Amygdala (tissue), 56 donors: ENCODE data around the gene MLF2.

Experiments
- DNase-seq, 56 donors: peaks; one replicate each; lab custom pipeline; 2025; lab: John Stamatoyannopoulos, UW

Gene MLF2, protein sequence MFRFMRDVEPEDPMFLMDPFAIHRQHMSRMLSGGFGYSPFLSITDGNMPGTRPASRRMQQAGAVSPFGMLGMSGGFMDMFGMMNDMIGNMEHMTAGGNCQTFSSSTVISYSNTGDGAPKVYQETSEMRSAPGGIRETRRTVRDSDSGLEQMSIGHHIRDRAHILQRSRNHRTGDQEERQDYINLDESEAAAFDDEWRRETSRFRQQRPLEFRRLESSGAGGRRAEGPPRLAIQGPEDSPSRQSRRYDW

GRCh38 chr12:6752921-6753771, at the start of gene MLF2:
TSS of gene MLF2 (minus strand) at chr12:6753141. CDS start at chr12:6752334, 807 bp downstream.
- peak; percentile 68 to 97 (median 92) for DNase-seq

GRCh38 chr12:6799147-6799546, 46.2 kb upstream of the MLF2 start:
- no peak for DNase-seq

GRCh38 chr12:6796576-6796975, 43.6 kb upstream of the MLF2 start:
- no peak for DNase-seq

DNA sequence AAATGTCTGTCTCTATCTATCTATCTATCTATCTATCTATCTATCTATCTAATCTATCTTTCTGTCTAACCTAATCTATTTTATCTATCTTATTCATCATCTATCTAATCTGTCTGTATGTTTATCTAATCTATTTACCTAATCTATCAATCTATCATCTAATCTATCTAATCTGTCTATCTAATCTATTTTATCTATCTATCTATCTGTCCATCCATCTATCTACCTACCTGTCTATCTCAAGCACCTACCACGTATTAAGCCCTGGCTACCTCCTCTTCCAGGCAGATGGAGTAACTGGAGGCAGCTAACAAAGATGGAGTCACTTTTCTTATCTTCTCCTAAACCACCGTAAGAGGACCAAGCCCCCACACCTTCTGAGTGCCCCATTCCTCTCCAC, 42.1 kb upstream of the MLF2 start:
- DNase-seq, result no peak

GRCh38 chr12:6792522-6793201, 39.7 kb upstream of the MLF2 start:
- DNase-seq, result peak in 21 of 56 donors; percentile 10 to 52 (median 25)

GRCh38 chr12:6791931-6792520, 39.1 kb upstream of the MLF2 start:
- no peak for DNase-seq

GRCh38 chr12:6790496-6791150, 37.7 kb upstream of the MLF2 start:
- no peak for DNase-seq

DNA sequence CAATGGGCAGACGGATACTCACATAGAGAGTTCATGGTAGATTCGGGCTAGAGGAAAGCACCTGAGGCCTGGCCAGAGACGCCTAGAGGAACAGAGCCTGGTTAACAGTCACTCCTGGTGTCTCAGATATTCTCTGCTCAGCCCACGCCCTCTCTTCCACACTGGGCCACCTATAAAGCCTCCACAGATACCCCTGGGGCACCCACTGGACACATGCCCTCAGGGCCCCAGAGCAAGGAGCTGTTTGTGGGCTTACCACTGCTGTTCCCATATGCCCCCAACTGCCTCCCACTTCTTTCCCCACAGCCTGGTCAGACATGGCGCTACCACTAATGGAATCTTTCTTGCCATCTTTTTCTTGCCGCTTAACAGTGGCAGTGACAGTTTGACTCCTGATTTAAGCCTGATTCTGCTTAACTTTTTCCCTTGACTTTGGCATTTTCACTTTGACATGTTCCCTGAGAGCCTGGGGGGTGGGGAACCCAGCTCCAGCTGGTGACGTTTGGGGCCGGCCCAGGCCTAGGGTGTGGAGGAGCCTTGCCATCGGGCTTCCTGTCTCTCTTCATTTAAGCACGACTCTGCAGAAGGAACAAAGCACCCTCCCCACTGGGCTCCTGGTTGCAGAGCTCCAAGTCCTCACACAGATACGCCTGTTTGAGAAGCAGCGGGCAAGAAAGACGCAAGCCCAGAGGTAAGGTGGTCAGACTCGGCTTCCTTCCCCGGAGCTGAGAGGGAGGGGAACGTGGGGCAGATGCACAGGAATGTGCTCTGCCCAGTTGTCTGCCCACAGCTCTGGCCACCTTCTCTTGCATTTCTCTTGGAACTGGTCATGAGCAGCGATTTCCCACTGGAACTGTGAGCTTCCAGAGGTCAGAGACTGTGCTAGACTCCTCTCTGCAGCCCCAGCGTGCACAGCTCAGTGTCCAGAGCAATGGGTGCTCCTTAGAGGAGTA, 36.3 kb upstream of the MLF2 start, which contains the start of gene CD4:
Gene CD4, plus strand, starts transcription at position 557 of the 953 bp plus-strand sequence. CDS start 10,611 bp downstream, outside the sequence.
- peak in 19 of 56 donors; percentile 11 to 52 (median 24) for DNase-seq

GRCh38 chr12:6787309-6787708, 34.4 kb upstream of the MLF2 start:
- no peak for DNase-seq

DNA sequence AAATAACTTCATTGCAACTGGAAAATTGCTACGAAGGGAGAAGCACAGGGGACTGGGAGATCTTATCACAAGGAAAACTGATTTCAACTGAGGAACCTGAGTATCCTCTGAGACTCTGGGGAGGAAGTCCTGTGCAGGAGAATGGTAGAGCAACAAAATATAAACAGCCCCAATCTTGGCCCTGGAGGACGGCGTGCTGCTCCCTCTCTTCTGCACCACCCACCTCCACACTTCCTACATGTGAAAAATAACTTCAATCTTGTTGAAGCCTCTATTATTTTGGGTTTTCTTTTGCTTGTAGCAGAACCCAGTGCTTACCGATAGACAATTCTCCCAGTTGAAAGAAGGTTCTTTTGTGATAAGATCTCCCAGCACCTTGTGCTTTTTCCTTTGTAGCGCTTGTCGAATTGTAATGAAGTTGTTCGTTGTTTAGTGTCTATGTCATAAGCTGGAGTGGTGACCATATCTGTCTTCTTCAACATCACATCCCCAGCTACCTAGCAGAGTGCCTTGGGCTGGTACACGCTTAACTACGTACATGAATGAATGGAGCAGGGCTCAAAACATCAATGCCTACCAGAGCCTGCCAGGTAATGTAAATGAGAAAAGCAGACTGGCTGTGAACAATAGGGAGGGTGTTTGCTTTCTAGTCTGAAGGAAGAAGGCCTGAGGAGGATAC, 33.6 kb upstream of the MLF2 start:
- no peak for DNase-seq

GRCh38 chr12:6784761-6785160, 31.8 kb upstream of the MLF2 start:
- no peak for DNase-seq

DNA sequence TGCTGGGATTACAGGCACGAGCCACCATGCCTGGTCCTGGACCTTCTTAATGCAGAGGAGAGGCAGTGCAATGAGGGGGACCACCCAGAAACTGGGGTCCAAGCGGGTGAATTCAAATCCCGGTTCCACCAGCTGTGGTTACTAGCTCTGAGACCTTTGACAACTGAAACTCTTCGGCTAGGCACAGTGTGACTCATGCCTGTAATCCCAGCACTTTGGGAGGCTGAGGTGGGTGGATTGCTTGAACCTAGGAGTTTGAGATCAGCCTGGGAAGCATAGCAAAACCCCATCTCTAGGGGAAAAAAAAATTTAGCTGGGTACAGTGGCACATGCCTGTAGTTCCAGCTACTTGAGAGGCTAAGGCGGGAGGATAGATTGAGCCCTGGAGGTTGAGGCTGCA, 31.4 kb upstream of the MLF2 start:
- no peak for DNase-seq

DNA sequence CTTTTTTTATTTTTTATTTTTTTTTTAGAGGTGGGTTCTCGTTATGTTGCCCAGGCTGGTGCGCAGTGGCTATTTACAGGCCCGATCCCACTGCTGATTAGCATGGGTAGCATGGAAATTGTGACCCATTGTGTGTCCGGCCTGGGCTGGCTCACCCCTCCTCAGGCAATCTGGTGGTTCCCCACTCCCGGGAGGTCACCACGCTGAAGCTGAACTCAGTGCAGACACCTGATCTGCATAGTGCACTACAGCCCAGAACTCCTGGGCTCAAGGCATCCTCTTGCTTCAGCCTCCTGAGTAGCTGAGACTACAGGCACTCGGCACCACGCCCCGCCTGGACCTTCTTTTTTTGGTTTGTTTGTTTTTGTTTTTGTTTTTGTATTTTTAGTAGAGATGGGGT, 30.9 kb upstream of the MLF2 start:
- no peak for DNase-seq

DNA sequence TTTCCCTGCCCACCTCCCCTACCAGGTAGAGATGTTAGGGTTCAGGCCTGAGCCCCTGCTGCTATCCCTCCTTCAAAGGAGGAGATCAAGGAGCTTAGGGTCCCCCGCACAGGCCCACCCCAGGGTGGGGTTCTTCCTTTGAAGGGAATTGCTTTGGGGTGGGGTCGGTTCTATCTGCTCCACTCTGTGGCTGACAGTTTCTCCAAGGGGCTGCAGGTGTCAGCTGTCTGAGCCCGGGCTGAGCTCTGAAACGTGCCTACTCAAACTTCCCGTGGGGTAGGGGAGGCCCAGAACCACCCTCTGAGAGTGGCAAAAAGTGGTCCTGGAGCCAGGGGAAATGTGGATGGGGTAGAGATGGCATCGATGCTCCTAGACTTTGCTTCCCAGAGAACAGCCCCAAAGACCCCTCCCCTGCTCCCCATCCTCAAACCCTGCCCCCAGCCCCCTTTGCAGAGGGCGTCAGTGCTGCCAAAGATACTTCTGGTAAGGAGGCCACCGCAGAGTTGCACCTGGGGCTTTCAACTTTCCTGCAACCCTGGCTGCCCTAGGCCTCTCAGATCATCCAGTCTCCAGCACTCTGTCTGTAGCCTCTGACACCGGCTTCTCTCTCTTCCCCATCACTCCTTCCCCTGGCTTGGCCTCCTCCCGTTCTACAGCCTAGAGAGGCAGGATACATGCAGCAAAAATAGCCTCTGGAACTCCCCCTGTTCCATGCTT, 30.1 kb upstream of the MLF2 start:
- no peak for DNase-seq

DNA sequence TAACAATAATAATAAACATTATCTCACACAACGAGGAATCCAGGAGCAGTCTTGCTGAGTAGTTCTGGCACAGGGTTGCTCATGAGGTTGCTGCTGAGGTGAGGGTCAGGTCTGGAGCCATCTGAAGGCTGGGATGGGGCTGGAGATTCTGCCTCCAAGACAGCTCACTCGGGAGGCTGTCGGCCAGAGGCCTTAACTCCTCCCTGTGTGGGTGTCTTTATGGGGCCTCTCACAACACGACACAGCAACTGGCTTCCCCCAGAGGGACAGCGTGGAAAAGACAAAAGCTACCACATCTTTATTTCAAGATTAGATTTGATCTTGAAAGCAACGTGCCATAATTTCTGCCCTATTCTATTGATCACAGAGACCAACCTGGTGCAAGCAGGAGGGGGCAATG, 29.2 kb upstream of the MLF2 start:
- no peak for DNase-seq

GRCh38 chr12:6780573-6780972, 27.6 kb upstream of the MLF2 start:
- no peak for DNase-seq

DNA sequence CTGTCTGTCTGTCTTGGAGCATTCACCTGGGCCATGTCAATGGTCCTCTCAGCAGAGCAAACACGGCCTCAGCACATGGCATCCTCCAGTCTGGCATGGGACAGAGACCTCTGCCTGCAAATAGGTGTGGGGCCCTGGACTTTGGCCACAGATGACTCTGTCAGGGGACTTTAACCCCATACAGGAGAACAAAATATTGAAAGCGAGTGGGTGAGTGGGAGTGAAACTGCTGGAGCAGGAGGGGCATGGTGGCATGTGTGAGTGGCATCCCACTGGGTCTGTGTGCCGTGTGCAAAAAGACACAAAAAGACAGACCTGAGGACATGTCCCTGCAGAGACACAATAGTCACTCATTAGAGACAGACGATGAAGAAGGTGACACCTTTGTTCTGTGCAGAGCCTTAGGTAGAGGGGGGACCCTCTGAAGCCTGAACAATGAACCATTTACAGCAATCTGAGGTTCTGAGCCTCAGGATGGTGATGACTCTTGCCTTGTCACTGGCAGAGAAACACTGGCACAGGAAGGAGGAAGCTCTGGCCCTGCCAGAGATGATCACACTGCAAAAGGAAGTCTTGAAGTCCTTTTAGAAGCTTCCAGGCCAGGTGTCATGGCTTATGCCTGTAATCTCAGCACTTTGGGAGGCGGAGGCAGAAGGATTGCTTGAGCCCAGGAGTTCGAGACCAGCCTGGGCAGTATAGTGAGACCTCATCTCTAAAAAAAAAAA, 26.9 kb upstream of the MLF2 start:
- DNase-seq, result no peak
